H1 (cell line): ENCODE results near the gene ROM1. TPM values are rescaled to one million over a fixed set of nuclear protein-coding genes. Genes with fewer than 3 reads are reported as not detected.

ENCODE experiments used
- CTCF ChIA-PET: fragments of 300-600 bp; sonication (Branson Sonifier 250); formaldehyde crosslinking; loops from one replicate; lab custom pipeline; 2021; ENCODE audit not compliant: partially characterized antibody; lab: Charles Lee
- POLR2A ChIA-PET: fragments of 300-600 bp; sonication (Branson Sonifier 250); formaldehyde crosslinking; loops from one replicate; lab custom pipeline; 2021; ENCODE audit warnings: inconsistent platforms; ENCODE audit not compliant: partially characterized antibody; lab: Charles Lee
- DNase-seq, 2 experiments: peaks; one replicate each; pipeline versions ENCODE4 v3.0.0 to v3.0.0-alpha.2; 2010 to 2022; ENCODE audit warnings: low spot score in 2 of 2, low read depth in 1 of 2, mixed read lengths in 1 of 2
- FAIRE-seq: peaks from 2 replicates; lab custom pipeline; 2011; peaks lifted over from hg19 to GRCh38; lab: Jason Lieb, UNC
- H2AFZ ChIP-seq: 2 replicates; pipeline ENCODE4 v1.8.1; 2012; ENCODE audit warnings: low read length, inconsistent platforms
- H2AK5ac ChIP-seq: 2 replicates; pipeline ENCODE4 v1.6.1; 2013; ENCODE audit warnings: low read depth, low read length
- H2BK120ac ChIP-seq: replicated peaks from 2 replicates; pipeline ENCODE3; 2013; ENCODE audit warnings: low read depth, low read length, inconsistent platforms
- H2BK12ac ChIP-seq: 2 replicates; pipeline ENCODE4 v1.6.1; 2013; ENCODE audit warnings: low read depth, low read length
- H2BK15ac ChIP-seq: 2 replicates; pipeline ENCODE4 v1.6.1; 2013; ENCODE audit warnings: low read length
- H2BK20ac ChIP-seq: 2 replicates; pipeline ENCODE4 v1.6.1; 2013; ENCODE audit warnings: low read length
- H2BK5ac ChIP-seq: 2 replicates; pipeline ENCODE4 v1.6.1; 2013; ENCODE audit warnings: low read depth, low read length
- H3K14ac ChIP-seq: 2 replicates; pipeline ENCODE4 v1.6.1; 2013; ENCODE audit warnings: inconsistent platforms; ENCODE audit not compliant: insufficient read length
- H3K18ac ChIP-seq: 2 replicates; pipeline ENCODE4 v1.6.1; 2013; ENCODE audit warnings: low read length; ENCODE audit errors: extremely low read depth
- H3K23ac ChIP-seq: 2 replicates; pipeline ENCODE4 v1.6.1; 2013; ENCODE audit warnings: inconsistent platforms; ENCODE audit not compliant: insufficient read length
- H3K23me2 ChIP-seq: 2 replicates; pipeline ENCODE4 v1.6.1; 2013; ENCODE audit warnings: low read depth, low read length
- H3K27ac ChIP-seq: 2 replicates; pipeline ENCODE4 v1.6.1; 2011; ENCODE audit warnings: low read depth, low read length, inconsistent platforms
- H3K27me3 ChIP-seq, 4 experiments: replicated peaks in 1 of 4; 1 replicate in 1 of 4; 2 replicates in 3 of 4; pipeline versions ENCODE4 v1.6.1 to v1.8.1; 2011 to 2013; ENCODE audit warnings: low read length in 3 of 4, mild to moderate bottlenecking in 3 of 4, inconsistent platforms in 2 of 4, mixed read lengths in 2 of 4, moderate library complexity in 1 of 4; ENCODE audit not compliant: control insufficient read depth in 3 of 4, insufficient read depth in 3 of 4; ENCODE audit errors: extremely low read depth in 1 of 4
- H3K36me3 ChIP-seq, 4 experiments: 2 replicates each; pipeline versions ENCODE4 v1.6.1 to v1.8.1; 2011 to 2013; ENCODE audit warnings: mild to moderate bottlenecking in 4 of 4, low read length in 3 of 4, moderate library complexity in 2 of 4, control low read depth in 1 of 4, inconsistent platforms in 1 of 4; ENCODE audit not compliant: insufficient read depth in 4 of 4, control insufficient read depth in 2 of 4
- H3K4ac ChIP-seq: replicated peaks from 2 replicates; pipeline ENCODE3; 2013; ENCODE audit warnings: low read length, low read depth, mixed read lengths, inconsistent platforms; ENCODE audit not compliant: insufficient read length
- H3K4me1 ChIP-seq, 4 experiments: replicated peaks in 1 of 4; 1 replicate in 1 of 4; 2 replicates in 3 of 4; pipeline versions ENCODE4 v1.6.1 to v1.8.1; 2011 to 2013; ENCODE audit warnings: low read length in 3 of 4, inconsistent platforms in 2 of 4, mixed read lengths in 1 of 4; ENCODE audit not compliant: insufficient read depth in 4 of 4, control insufficient read depth in 3 of 4
- H3K4me2 ChIP-seq, 2 experiments: 2 replicates each; pipeline versions ENCODE4 v1.6.1 to v1.8.1; 2011 to 2013; ENCODE audit warnings: low read depth in 2 of 2, low read length in 2 of 2, control low read depth in 1 of 2, inconsistent platforms in 1 of 2, mild to moderate bottlenecking in 1 of 2; ENCODE audit not compliant: insufficient read depth in 1 of 2
- H3K4me3 ChIP-seq, 4 experiments: fragments of 200-600, 300-600 bp in 1 of 4; sonication (generic), shearing (Covaris generic), sonication (Bioruptor Twin) in 1 of 4; 2 replicates each; pipeline versions ENCODE4 v1.5.1 to v1.8.1; 2011 to 2016; ENCODE audit warnings: low read length in 4 of 4, low read depth in 3 of 4, control low read depth in 2 of 4, inconsistent platforms in 2 of 4, mild to moderate bottlenecking in 2 of 4, mixed read lengths in 1 of 4, moderate library complexity in 1 of 4; ENCODE audit not compliant: insufficient read depth in 2 of 4; ENCODE audit errors: extremely low read depth in 1 of 4
- H3K56ac ChIP-seq: replicated peaks from 2 replicates; pipeline ENCODE3; 2013; ENCODE audit warnings: low read depth, mild to moderate bottlenecking, mixed read lengths, low read length, inconsistent platforms; ENCODE audit not compliant: insufficient read length
- H3K79me1 ChIP-seq: 2 replicates; pipeline ENCODE4 v1.6.1; 2013; ENCODE audit warnings: low read depth, low read length, control low read depth
- H3K79me2 ChIP-seq, 2 experiments: 2 replicates each; pipeline versions ENCODE4 v1.6.1 to v1.8.1; 2012 to 2013; ENCODE audit warnings: low read length in 2 of 2, mild to moderate bottlenecking in 2 of 2, inconsistent platforms in 1 of 2; ENCODE audit not compliant: insufficient read depth in 2 of 2, control insufficient read depth in 1 of 2
- H3K9ac ChIP-seq, 4 experiments: replicated peaks in 1 of 4; 1 replicate in 1 of 4; 2 replicates in 3 of 4; pipeline versions ENCODE4 v1.6.1 to v1.8.1; 2011 to 2013; ENCODE audit warnings: low read depth in 3 of 4, low read length in 3 of 4, control low read depth in 2 of 4, mild to moderate bottlenecking in 2 of 4, moderate library complexity in 2 of 4, inconsistent platforms in 1 of 4; ENCODE audit errors: extremely low read depth in 1 of 4
- H3K9me3 ChIP-seq, 2 experiments: 2 replicates each; pipeline versions ENCODE4 v1.6.1 to v1.8.1; 2012 to 2013; ENCODE audit warnings: mild to moderate bottlenecking in 2 of 2, moderate library complexity in 2 of 2, control low read depth in 1 of 2, inconsistent platforms in 1 of 2, low read depth in 1 of 2, low read length in 1 of 2, mixed read lengths in 1 of 2; ENCODE audit not compliant: insufficient read depth in 2 of 2
- H4K20me1 ChIP-seq, 2 experiments: replicated peaks in 1 of 2; 2 replicates each; pipeline versions ENCODE3 to v1.8.1; 2011 to 2013; ENCODE audit warnings: inconsistent platforms in 2 of 2, low read length in 2 of 2, mild to moderate bottlenecking in 1 of 2; ENCODE audit not compliant: insufficient read depth in 2 of 2, control insufficient read depth in 1 of 2
- H4K5ac ChIP-seq: 2 replicates; pipeline ENCODE4 v1.6.1; 2013; ENCODE audit warnings: low read length, low read depth, mixed read lengths, inconsistent platforms; ENCODE audit not compliant: insufficient read length
- H4K8ac ChIP-seq: 2 replicates; pipeline ENCODE4 v1.8.0; 2013; ENCODE audit warnings: mild to moderate bottlenecking, moderate library complexity, low read length, inconsistent platforms; ENCODE audit not compliant: insufficient read depth; ENCODE audit errors: extremely low read depth
- H4K91ac ChIP-seq: replicated peaks from 2 replicates; pipeline ENCODE3; 2013; ENCODE audit warnings: low read length, mixed read lengths, inconsistent platforms; ENCODE audit not compliant: insufficient read length
- ASH2L ChIP-seq: fragments of 200-600, 300-600 bp; sonication (generic); IDR thresholded peaks from one replicate; pipeline ENCODE4 v1.7.1; 2017; ENCODE audit warnings: low read length
- KDM4A ChIP-seq: IDR thresholded peaks from one replicate; pipeline ENCODE4 v1.7.1; 2012; ENCODE audit warnings: low read depth, mild to moderate bottlenecking, moderate library complexity, low read length, inconsistent platforms; ENCODE audit not compliant: severe bottlenecking
- SIN3A ChIP-seq, 2 experiments: IDR thresholded peaks in 1 of 2; conservative IDR thresholded peaks in 1 of 2; 2 replicates each; pipeline ENCODE4 v1.6.1; 2011 to 2012; ENCODE audit warnings: low read length in 2 of 2, improper control_type of control experiment in 1 of 2, low read depth in 1 of 2, mild to moderate bottlenecking in 1 of 2
- TAF1 ChIP-seq: IDR thresholded peaks from 2 replicates; pipeline ENCODE4 v1.6.1; 2011; ENCODE audit warnings: mild to moderate bottlenecking, low read depth, low read length
- TCF12 ChIP-seq: IDR thresholded peaks from 2 replicates; pipeline ENCODE4 v1.6.1; 2011; ENCODE audit warnings: low read depth, mild to moderate bottlenecking, low read length
- WGBS, 2 experiments: shearing (Covaris generic) in 1 of 2; methylation state at CpG; one replicate each; pipeline versions ENCODE4 v1.1.6 to v1.1.7; 2013 to 2015; ENCODE audit warnings: low lambda C conversion rate in 2 of 2, mixed read lengths in 2 of 2, inconsistent platforms in 1 of 2, low coverage in 1 of 2, missing lambda C conversion rate in 1 of 2; ENCODE audit not compliant: insufficient replicate concordance in 2 of 2, insufficient coverage in 1 of 2, insufficient read length in 1 of 2; ENCODE audit errors: extremely low coverage in 1 of 2, missing lambda C conversion rate in 1 of 2; 5-methylcytosine and 5-hydroxymethylcytosine counted together
- polyA plus RNA-seq, 7 experiments: library from polyadenylated mRNA; depleted of rRNA in 3 of 7; stranded (reverse) in 5 of 7; unstranded in 2 of 7; fragments of >200 nt in 5 of 7; fragments of 200-250 nt in 2 of 7; gene quantifications; 1 replicate in 5 of 7; 2 replicates in 1 of 7; 4 replicates in 1 of 7; pipeline versions ENCODE4 v1.2.1 to v1.2.3, GENCODE V29; 2011 to 2013; ENCODE audit warnings: missing spikeins in 2 of 7, mixed read lengths in 2 of 7
- total RNA-seq: library from RNA; stranded (reverse); fragmentation: NEBNext Ultra II Directional; extraction: Animal tissue kit (Norgen Biotek cat#: 25700); gene quantifications from 2 replicates; pipeline ENCODE4 v1.2.1, GENCODE V29; 2021

Gene ROM1
- total and polyA plus RNA-seq, 2 of the 8 experiments (the other 6 are each of a cell fraction or from before 2014, with no cell fraction given), result 0.86 to 2.2 TPM

- peak overlapping the region; percentile 17 for H3K56ac ChIP-seq
- H3K4me2 ChIP-seq, result peak overlapping the region; percentile 89 to 91
- peak overlapping the region; percentile 86 for H2AFZ ChIP-seq
- H4K5ac ChIP-seq, result peak overlapping the region; percentile 15
- H3K27ac ChIP-seq, result no peak overlapping the region
- H3K79me1 ChIP-seq, result no peaks in the 10 kb centered on the region
- no peaks in the 10 kb centered on the region for H4K20me1 ChIP-seq
- H2BK120ac ChIP-seq, result no peak overlapping the region
- H2BK5ac ChIP-seq, result peak overlapping the region; percentile 71; the same call in 1 of the 2 replicates
- no peak overlapping the region for H3K14ac ChIP-seq
- TF ChIP-seq SIN3A (conservative IDR thresholded peaks at IDR 0.05 in 1 of 2, IDR thresholded peaks at IDR 0.05 in 1 of 2; ENCODE audit: low read depth in 1 of 2, low read length in 2 of 2) (peak; percentile 48 to 63; a peak in 2 of 4 replicates), ASH2L (peak; percentile 15), TAF1 (no peak), KDM4A (peak; percentile 58), TCF12 (no peak)
- no peak overlapping the region for H2BK12ac ChIP-seq
- no peak overlapping the region for H3K23ac ChIP-seq
- H3K18ac ChIP-seq, result peak overlapping the region; percentile 83
- no peaks in the 10 kb centered on the region; a peak in 2 of 8 replicates for H3K36me3 ChIP-seq
- H3K4me3 ChIP-seq, result peak overlapping the region; percentile 48 to 73 (median 58)
- H3K9me3 ChIP-seq, result no peaks in the 10 kb centered on the region
- H3K4me1 ChIP-seq, result peaks cover 3 to 22% (median 12%) of the 10 kb centered on the region in 4 experiments
- H2AK5ac ChIP-seq, result no peak overlapping the region
- ChIA-PET CTCF (interaction anchor here (0.6 to 10.2 kb wide), 24 partner anchors 9 to 1118 kb away, joined by 3 to 97 read pairs (median 4); partner anchors contain the start of genes B3GAT3, C11orf98, CSKMT and EEF1G), POLR2A (interaction anchor here (0.9 to 15.8 kb wide), 17 partner anchors 9 to 243 kb away, joined by 3 to 235 read pairs (median 6); partner anchors contain the start of genes B3GAT3, BSCL2, C11orf98 and CSKMT)
- no peak overlapping the region for H2BK15ac ChIP-seq
- H3K23me2 ChIP-seq, result peaks cover 9% of the 10 kb centered on the region; the same call in 1 of the 2 replicates
- FAIRE-seq, result no peak
- no peak overlapping the region; a peak in 1 of 7 replicates for H3K9ac ChIP-seq
- H4K91ac ChIP-seq, result peak overlapping the region; percentile 71
- peaks cover 0 to 3% (median 2%) of the 10 kb centered on the region in 4 experiments; a peak in 1 of 7 replicates for H3K27me3 ChIP-seq
- WGBS, 2 experiments, result 16% methylated on average over 21 of the region's 34 CpGs; no CpG with 5 or more reads in 1 of the 2 experiments
- no peak overlapping the region for H2BK20ac ChIP-seq
- H3K79me2 ChIP-seq, result no peaks in the 10 kb centered on the region
- peak in 1 of 2 experiments; percentile 56 for DNase-seq
- peak overlapping the region; percentile 45 for H4K8ac ChIP-seq
- no peak overlapping the region for H3K4ac ChIP-seq
These were observed 1.2 kb upstream of the ROM1 start for GRCh38 chr11:62611705-62612365.
